GM18519 (cell line): Measurements from ENCODE around the gene BMAL2.

Source experiments
- ATAC-seq: cut with Tn5 transposase; IDR thresholded peaks from one replicate; pipeline ENCODE4 v1.9.1; 2021; ENCODE audit warnings: mild to moderate bottlenecking, moderate library complexity; ENCODE audit not compliant: unreplicated experiment, low FRiP score

The BMAL2 gene, protein sequence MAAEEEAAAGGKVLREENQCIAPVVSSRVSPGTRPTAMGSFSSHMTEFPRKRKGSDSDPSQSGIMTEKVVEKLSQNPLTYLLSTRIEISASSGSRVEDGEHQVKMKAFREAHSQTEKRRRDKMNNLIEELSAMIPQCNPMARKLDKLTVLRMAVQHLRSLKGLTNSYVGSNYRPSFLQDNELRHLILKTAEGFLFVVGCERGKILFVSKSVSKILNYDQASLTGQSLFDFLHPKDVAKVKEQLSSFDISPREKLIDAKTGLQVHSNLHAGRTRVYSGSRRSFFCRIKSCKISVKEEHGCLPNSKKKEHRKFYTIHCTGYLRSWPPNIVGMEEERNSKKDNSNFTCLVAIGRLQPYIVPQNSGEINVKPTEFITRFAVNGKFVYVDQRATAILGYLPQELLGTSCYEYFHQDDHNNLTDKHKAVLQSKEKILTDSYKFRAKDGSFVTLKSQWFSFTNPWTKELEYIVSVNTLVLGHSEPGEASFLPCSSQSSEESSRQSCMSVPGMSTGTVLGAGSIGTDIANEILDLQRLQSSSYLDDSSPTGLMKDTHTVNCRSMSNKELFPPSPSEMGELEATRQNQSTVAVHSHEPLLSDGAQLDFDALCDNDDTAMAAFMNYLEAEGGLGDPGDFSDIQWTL

GRCh38 chr12:27332714-27333402, at the start of gene BMAL2:
Gene BMAL2 (plus strand): TSS chr12:27332836. CDS start chr12:27333073, 237 bp downstream.
- ATAC-seq = no peak

DNA sequence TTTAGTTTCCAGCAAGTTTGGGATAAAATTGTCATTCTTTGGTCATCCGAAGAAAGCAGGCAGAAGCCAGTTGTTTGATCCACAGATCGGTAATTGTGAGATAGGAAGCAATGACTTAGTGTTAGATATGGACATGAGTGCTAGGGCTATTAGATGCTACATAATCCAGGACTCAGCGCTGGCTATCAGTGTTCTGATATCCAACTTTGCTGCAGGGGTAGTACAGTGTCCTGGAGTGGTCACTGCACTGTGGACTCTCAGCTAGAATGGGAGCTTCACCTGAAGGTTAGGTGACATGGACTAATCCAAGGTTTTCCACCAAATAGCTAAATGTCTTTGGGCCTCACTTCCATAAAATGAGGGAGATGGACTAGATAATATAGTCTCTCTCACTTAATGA, 48.6 kb upstream of the BMAL2 start:
- ATAC-seq = no peak

- peak; percentile 64 for ATAC-seq
Observed at GRCh38 chr12:27284751-27285150, 47.9 kb upstream of the BMAL2 start.

- ATAC-seq = no peak
Observed at GRCh38 chr12:27285403-27285802, 47.2 kb upstream of the BMAL2 start.

GRCh38 chr12:27289414-27289813, 43.2 kb upstream of the BMAL2 start:
- no peak for ATAC-seq

DNA sequence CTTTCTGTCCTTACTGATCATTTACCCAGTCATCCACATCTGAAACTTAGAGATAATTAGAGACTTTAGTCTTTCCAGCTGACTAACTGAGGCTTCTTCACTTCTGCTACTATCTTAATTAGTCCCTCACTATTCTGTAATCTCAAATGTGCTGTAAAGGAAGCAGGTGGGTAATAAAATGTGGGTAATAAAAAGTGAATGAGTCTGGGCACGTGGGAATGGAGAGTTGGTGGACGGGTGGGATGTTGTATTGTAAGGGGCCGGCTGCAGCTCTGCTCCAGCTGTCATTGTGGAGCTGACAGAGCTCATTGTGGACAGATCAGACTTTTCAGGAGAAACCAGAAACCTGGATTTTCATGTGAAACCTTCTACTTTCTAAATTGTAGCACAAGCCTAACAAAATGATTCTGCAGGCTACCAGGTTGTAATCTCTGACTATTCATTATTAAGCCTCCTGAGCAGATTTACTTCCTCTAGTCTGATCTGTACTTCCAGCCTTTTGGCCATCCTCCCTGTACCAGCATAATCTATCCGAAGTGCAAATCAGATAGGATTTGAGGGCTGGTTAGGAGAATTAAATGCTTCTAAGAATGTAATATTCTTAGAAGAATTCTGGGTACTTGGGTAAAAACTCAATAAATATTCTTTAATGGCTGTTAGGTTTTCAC, 42.0 kb upstream of the BMAL2 start:
- no peak for ATAC-seq

DNA sequence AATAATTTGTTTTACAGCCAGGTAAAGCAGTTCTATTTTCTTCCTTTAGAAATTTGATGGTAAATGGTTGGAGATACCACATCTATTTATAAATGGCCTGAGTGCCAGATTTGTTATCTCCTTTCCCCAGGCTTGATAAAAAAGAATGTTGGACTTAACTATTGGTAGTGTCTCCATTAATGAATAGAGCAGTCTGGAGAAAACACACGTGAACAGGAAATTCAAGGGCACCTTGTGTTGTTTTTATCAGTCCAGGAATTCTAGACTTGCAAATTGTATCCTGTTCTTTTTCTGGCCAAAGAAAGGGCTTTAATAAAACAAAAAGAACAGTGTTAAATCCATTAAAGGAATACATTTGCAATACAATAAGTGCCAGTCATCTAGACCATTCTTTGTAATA, 40.8 kb upstream of the BMAL2 start:
- ATAC-seq = no peak

DNA sequence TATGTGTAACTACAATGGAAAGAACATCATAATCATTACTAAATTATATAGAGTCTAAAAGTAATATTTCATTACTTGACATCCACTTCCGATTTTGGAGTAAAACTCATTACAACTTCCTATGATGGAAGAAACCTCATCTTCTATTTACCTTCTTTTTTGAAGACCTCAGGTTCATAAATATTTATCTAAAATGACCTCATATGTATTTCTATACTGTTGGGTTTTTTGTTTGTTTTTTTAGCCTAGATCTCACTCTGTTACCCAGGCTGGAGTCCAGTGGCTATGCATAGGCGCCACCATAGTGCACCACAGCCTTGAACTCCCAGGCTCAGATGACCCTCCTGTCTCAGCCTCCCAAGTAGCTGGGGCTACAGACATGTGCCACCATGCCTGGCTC, 39.9 kb upstream of the BMAL2 start:
- ATAC-seq = no peak

- ATAC-seq = no peak
Observed at GRCh38 chr12:27293463-27293862, 39.2 kb upstream of the BMAL2 start.

DNA sequence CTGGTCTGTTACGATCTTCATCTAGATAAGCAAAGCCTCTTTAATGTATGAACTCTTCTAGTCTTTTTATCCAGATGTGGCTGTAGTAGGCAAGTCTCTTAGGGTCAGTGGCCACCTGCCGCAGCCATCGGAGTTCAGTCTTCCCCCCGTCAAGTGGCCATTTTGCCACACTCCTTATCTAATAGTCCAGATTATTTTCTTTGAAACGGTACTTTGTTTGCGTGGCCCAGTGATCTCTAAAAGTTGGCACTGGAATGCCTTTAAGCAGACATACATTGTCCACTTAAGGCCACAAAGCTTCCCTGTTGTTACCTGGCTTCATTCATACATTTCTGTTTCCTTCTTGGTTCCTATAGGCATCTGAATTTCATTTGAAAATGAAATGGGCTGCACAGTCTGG, 36.0 kb upstream of the BMAL2 start:
- no peak for ATAC-seq

- no peak for ATAC-seq
Observed at GRCh38 chr12:27297566-27297965, 35.1 kb upstream of the BMAL2 start.

GRCh38 chr12:27299102-27299501, 33.5 kb upstream of the BMAL2 start:
- no peak for ATAC-seq

GRCh38 chr12:27300226-27300625, 32.4 kb upstream of the BMAL2 start:
- no peak for ATAC-seq

DNA sequence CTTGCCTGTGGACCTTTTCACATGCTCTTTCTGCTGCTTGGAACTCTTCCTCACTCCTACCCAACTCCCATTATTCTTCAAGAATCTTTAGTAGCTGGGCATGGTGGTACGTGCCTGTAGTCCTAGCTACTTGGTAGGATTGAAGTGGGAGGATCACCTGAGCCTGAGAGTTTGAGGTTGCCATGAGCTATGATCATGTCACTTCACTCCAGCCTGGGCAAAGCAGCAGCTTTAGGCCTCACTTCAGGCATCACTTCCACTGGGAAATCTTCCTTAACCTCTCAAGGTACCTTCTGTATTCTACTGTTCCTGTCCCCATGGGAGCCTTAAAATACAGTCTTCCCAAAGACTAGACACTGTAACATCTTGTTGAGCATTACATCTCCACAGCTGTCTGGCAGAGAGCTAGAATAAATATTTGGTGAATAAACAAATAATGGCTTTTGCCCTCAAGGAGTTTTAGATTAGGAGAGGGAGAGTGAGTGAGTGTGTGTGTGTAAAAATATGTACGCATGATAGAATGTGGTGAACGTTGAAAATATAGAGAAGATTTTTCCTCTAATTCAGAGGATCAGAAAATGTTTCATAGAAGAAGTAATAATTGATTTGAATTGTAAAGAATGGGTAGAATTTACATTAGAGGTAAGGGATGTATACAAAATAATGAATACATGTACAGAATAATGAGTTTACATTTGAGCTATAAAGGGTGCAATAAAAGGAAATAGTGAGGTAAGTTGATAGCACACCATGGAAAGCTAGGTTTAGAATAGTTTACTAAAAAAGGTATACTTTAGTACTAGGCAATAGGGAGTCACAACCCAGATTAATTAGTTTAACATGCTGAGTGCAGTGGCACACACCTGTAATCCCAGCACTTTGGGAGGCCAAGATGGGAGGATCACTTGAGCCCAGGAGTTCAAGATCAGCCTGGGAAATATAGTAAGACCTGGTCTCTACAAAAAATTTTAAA, 29.2 kb upstream of the BMAL2 start:
- no peak for ATAC-seq

- no peak for ATAC-seq
Observed at GRCh38 chr12:27304856-27305255, 27.8 kb upstream of the BMAL2 start.

- ATAC-seq = no peak
Observed at GRCh38 chr12:27305673-27306456, 26.8 kb upstream of the BMAL2 start.

DNA sequence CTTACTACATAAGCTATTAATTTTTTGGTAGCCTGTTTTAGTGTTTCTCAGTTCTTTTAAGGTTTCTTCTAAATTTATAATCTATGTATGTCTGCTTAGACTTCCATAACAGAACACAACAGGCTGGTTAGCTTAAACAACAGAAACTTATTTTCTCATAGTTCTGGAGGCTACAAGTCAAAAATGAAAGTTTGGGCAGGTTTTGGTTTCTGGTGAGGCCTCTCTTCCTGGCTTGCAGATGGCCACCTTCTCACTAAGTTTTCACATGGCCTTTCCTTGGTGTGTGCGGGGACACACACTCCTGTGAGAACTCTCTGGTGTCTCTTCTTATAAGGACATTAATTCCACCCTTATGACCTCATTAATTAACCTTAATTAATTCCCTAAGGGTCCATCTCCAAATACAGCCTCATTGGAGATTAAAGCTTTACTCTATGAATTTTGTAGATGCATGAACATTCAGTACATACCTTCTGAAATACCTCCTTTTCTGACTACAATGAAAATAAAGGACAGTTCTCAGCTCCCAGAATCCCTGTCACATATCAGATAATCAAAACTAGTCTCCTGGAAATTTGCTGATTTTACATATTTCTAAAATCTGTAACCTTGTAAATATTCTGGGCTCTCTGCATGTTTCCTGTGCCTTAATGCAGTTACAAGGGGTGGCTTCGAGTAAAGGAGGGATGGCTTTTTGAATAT, 23.2 kb upstream of the BMAL2 start:
- no peak for ATAC-seq

DNA sequence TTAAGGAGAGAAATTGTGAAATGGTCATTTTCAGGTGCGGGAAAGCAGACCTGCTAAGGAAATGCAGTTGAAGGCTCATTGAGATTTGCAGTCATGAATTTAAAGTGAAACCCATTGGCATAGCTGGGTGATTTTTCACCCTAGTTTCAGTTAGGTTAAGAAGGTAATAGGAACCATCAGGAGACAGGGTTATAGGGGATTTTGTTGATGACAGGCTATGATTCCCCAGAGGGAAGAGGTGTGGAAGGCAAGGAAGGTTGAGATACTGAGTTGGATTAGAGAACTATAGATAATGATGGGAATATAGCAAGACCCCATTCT, 22.7 kb upstream of the BMAL2 start:
- no peak for ATAC-seq

GRCh38 chr12:27316947-27317346, 15.7 kb upstream of the BMAL2 start:
- ATAC-seq = no peak
